WERI-Rb-1 (cell line): Measurements from ENCODE around the gene TNFRSF8.

Source experiments
- DNase-seq: peaks from one replicate; pipeline ENCODE4 v3.0.0-alpha.2; 2020
- H3K27ac ChIP-seq: fragments of 250-450 bp; sonication (Bioruptor Pico); 2 replicates; pipeline ENCODE4 v1.5.1; 2020; ENCODE audit warnings: mild to moderate bottlenecking, moderate library complexity
- H3K27me3 ChIP-seq: fragments of 250-450 bp; sonication (Bioruptor Pico); 2 replicates; pipeline ENCODE4 v1.5.1; 2021; ENCODE audit warnings: mild to moderate bottlenecking, low read depth, moderate library complexity; ENCODE audit not compliant: insufficient read depth, severe bottlenecking
- H3K36me3 ChIP-seq: fragments of 250-450 bp; sonication (Bioruptor Pico); 2 replicates; pipeline ENCODE4 v1.5.1; 2020; ENCODE audit warnings: mild to moderate bottlenecking, moderate library complexity
- H3K4me3 ChIP-seq: 2 replicates; pipeline ENCODE4 v1.5.1; 2011; ENCODE audit warnings: low read depth, mild to moderate bottlenecking, control low read depth, low read length
- H3K9me3 ChIP-seq: fragments of 250-450 bp; sonication (Bioruptor Pico); 2 replicates; pipeline ENCODE4 v1.5.1; 2021; ENCODE audit warnings: mild to moderate bottlenecking, moderate library complexity; ENCODE audit not compliant: severe bottlenecking
- CTCF ChIP-seq: IDR thresholded peaks from 2 replicates; pipeline ENCODE4 v1.5.1; 2011; ENCODE audit warnings: low read depth, mild to moderate bottlenecking, control low read depth, inconsistent platforms, low read length

Gene TNFRSF8

GRCh38 chr1:12052008-12052573 is 11.0 kb upstream of the TNFRSF8 start:
- TF ChIP-seq CTCF = no peak
- no peak overlapping the region for H3K4me3 ChIP-seq
- H3K27me3 ChIP-seq = no peaks in the 10 kb centered on the region
- no peak for DNase-seq
- no peaks in the 10 kb centered on the region for H3K9me3 ChIP-seq
- H3K36me3 ChIP-seq = no peaks in the 10 kb centered on the region
- H3K27ac ChIP-seq = no peak overlapping the region

- H3K36me3 ChIP-seq = no peaks in the 10 kb centered on the region
- H3K27me3 ChIP-seq = no peaks in the 10 kb centered on the region
- TF ChIP-seq CTCF = no peak
- H3K4me3 ChIP-seq = no peak overlapping the region
- no peak for DNase-seq
- no peak overlapping the region for H3K27ac ChIP-seq
- no peaks in the 10 kb centered on the region for H3K9me3 ChIP-seq
Observed at GRCh38 chr1:12052997-12053686, 10.0 kb upstream of the TNFRSF8 start.

- TF ChIP-seq CTCF = no peak
- no peaks in the 10 kb centered on the region for H3K27me3 ChIP-seq
- H3K9me3 ChIP-seq = no peaks in the 10 kb centered on the region
- H3K27ac ChIP-seq = no peak overlapping the region
- no peak overlapping the region for H3K4me3 ChIP-seq
- no peak for DNase-seq
- no peaks in the 10 kb centered on the region for H3K36me3 ChIP-seq
Observed at GRCh38 chr1:12053752-12054548, 9.2 kb upstream of the TNFRSF8 start.

GRCh38 chr1:12055259-12055658 is 7.8 kb upstream of the TNFRSF8 start:
- Histone ChIP-seq H3K36me3 (no peaks in the 10 kb centered on the region), H3K27ac (no peak overlapping the region), H3K4me3 (no peak overlapping the region), H3K9me3 (peaks cover 2% of the 10 kb centered on the region), H3K27me3 (peaks cover 9% of the 10 kb centered on the region)
- TF ChIP-seq CTCF = no peak
- no peak for DNase-seq

GRCh38 chr1:12056331-12056841 is 6.7 kb upstream of the TNFRSF8 start:
- no peak for DNase-seq
- Histone ChIP-seq H3K27ac (no peak overlapping the region), H3K4me3 (no peak overlapping the region), H3K36me3 (no peaks in the 10 kb centered on the region), H3K27me3 (peaks cover 9% of the 10 kb centered on the region), H3K9me3 (peaks cover 5% of the 10 kb centered on the region)
- no peak for TF ChIP-seq CTCF
